K562 (cell line): ENCODE measurements around the gene TFCP2. TPM values are rescaled to one million over a fixed set of nuclear protein-coding genes. Genes with fewer than 3 reads are reported as not detected.

ENCODE experiments used
- ATAC-seq: fragments of 200-7000 bp; cut with Tn5 transposase; 3 replicates; pipeline ENCODE4 v1.9.1; 2020; ENCODE audit warnings: moderate library complexity
- BruUV-seq: library from RNA; stranded (reverse); fragments of 400-500 nt; replicated peaks from 2 replicates; lab custom pipeline; 2021; lab: Mats Ljungman, UMichigan
- CTCF ChIA-PET: fragments of 300-600 bp; formaldehyde crosslinking; extraction: SDS; loops from one replicate; lab custom pipeline; 2021; ENCODE audit warnings: low intra/inter-chr PET ratio; lab: Yijun Ruan, JAX
- POLR2A ChIA-PET: fragments of 300-600, 350-650 bp; sonication (Branson Sonifier 250); formaldehyde crosslinking; extraction: SDS; loops from one replicate; lab custom pipeline; 2021; ENCODE audit warnings: antibody characterized with exemption, inconsistent platforms; lab: Yijun Ruan, JAX
- DNase-seq, 4 experiments: peaks; one replicate each; pipeline versions ENCODE4 v3.0.0 to v3.0.0-alpha.2; 2011 to 2018; ENCODE audit warnings: low spot score in 3 of 4, mixed read lengths in 3 of 4; ENCODE audit errors: extremely low read depth in 1 of 4
- FAIRE-seq: peaks from 2 replicates; lab custom pipeline; 2011; peaks lifted over from hg19 to GRCh38; lab: Jason Lieb, UNC
- H2AFZ ChIP-seq: 2 replicates; pipeline ENCODE4 v1.6.0; 2011; ENCODE audit warnings: low read depth, low read length, control low read depth, inconsistent platforms
- H3K27ac ChIP-seq: fragments of 200-600 bp; 3 replicates; pipeline ENCODE4 v1.8.0; 2011; ENCODE audit warnings: low read depth, mild to moderate bottlenecking, control low read depth, inconsistent platforms, low read length, moderate library complexity, mixed read lengths; ENCODE audit errors: extremely low read depth
- H3K27me3 ChIP-seq, 2 experiments: fragments of 300-600 bp in 1 of 2; 2 replicates in 1 of 2; 3 replicates in 1 of 2; pipeline versions ENCODE4 v1.6.0 to v1.8.0; 2011; ENCODE audit warnings: inconsistent platforms in 2 of 2, low read length in 2 of 2, mild to moderate bottlenecking in 1 of 2, mixed read lengths in 1 of 2, moderate library complexity in 1 of 2; ENCODE audit not compliant: control insufficient read depth in 2 of 2, insufficient read depth in 2 of 2
- H3K36me3 ChIP-seq: fragments of 300-600 bp; 3 replicates; pipeline ENCODE4 v1.8.0; 2011; ENCODE audit warnings: mild to moderate bottlenecking, low read length, inconsistent platforms; ENCODE audit not compliant: control insufficient read depth, insufficient read depth
- H3K4me1 ChIP-seq, 2 experiments: fragments of 200-600 bp in 1 of 2; replicated peaks in 1 of 2; 2 replicates in 1 of 2; 3 replicates in 1 of 2; pipeline versions ENCODE4 v1.5.1 to v1.8.0; 2011; ENCODE audit warnings: inconsistent platforms in 2 of 2, low read length in 2 of 2, mild to moderate bottlenecking in 1 of 2, mixed read lengths in 1 of 2, moderate library complexity in 1 of 2; ENCODE audit not compliant: control insufficient read depth in 2 of 2, insufficient read depth in 2 of 2
- H3K4me2 ChIP-seq: 2 replicates; pipeline ENCODE4 v1.6.1; 2011; ENCODE audit warnings: low read length, control low read depth, inconsistent platforms, mixed read lengths; ENCODE audit not compliant: insufficient read depth
- H3K4me3 ChIP-seq: fragments of 200-600 bp; sonication (generic), shearing (Covaris generic); 2 replicates; pipeline ENCODE4 v1.5.1; 2016; ENCODE audit warnings: control low read depth, inconsistent platforms
- H3K79me2 ChIP-seq: fragments of 200-600 bp; 3 replicates; pipeline ENCODE4 v1.8.0; 2011; ENCODE audit warnings: low read length, inconsistent platforms; ENCODE audit not compliant: control insufficient read depth, insufficient read depth
- H3K9ac ChIP-seq, 2 experiments: 2 replicates each; pipeline versions ENCODE4 v1.6.0 to v1.6.1; 2011; ENCODE audit warnings: low read depth in 2 of 2, low read length in 2 of 2, control low read depth in 1 of 2, inconsistent platforms in 1 of 2, mild to moderate bottlenecking in 1 of 2, mixed read lengths in 1 of 2; ENCODE audit not compliant: insufficient read depth in 1 of 2
- H3K9me1 ChIP-seq: one replicate; pipeline ENCODE4 v1.6.0; 2011; ENCODE audit warnings: inconsistent platforms, mild to moderate bottlenecking, low read length, moderate library complexity; ENCODE audit not compliant: control insufficient read depth, insufficient read depth
- H3K9me3 ChIP-seq: replicated peaks from 2 replicates; pipeline ENCODE4 v1.5.1; 2011; ENCODE audit warnings: low read depth, low read length, inconsistent platforms; ENCODE audit not compliant: control insufficient read depth, insufficient read depth
- H4K20me1 ChIP-seq: replicated peaks from 2 replicates; pipeline ENCODE4 v1.6.1; 2011; ENCODE audit warnings: low read length, inconsistent platforms, mixed read lengths; ENCODE audit not compliant: control insufficient read depth, insufficient read depth
- ARID1B ChIP-seq: fragments of 450-650 bp; IDR thresholded peaks from 2 replicates; pipeline ENCODE4 v1.6.1; 2016; ENCODE audit warnings: antibody characterized with exemption, mild to moderate bottlenecking, inconsistent platforms
- ATF2 ChIP-seq: sonication (generic); formaldehyde crosslinking; IDR thresholded peaks from 2 replicates; pipeline ENCODE4 v1.8.1; 2022; ENCODE audit warnings: missing genetic modification reagents
- BDP1 ChIP-seq: IDR thresholded peaks from 3 replicates; pipeline ENCODE4 v1.6.1; 2011; ENCODE audit not compliant: insufficient read length, insufficient read depth
- CBX1 ChIP-seq: sonication (generic); IDR thresholded peaks from 2 replicates; pipeline ENCODE4 v1.6.1; 2016; ENCODE audit warnings: antibody characterized with exemption, low read depth, mild to moderate bottlenecking
- HNRNPUL1 ChIP-seq: fragments of 200-400 bp; formaldehyde crosslinking; IDR thresholded peaks from 2 replicates; pipeline ENCODE4 v1.6.1; 2017; ENCODE audit warnings: low read length
- KLF16 ChIP-seq: IDR thresholded peaks from 2 replicates; pipeline ENCODE4 v1.6.1; 2016; ENCODE audit warnings: antibody characterized with exemption
- NFIC ChIP-seq: fragments of 450-650 bp; IDR thresholded peaks from 2 replicates; pipeline ENCODE4 v1.6.1; 2017; ENCODE audit warnings: mild to moderate bottlenecking, inconsistent platforms
- OTX1 ChIP-seq: fragments of 450-650 bp; formaldehyde crosslinking; IDR thresholded peaks from 2 replicates; pipeline ENCODE4 v1.4.0; 2022; ENCODE audit warnings: mild to moderate bottlenecking
- POLR2AphosphoS5 ChIP-seq: IDR thresholded peaks from 2 replicates; pipeline ENCODE4 v1.6.1; 2011; ENCODE audit warnings: mild to moderate bottlenecking, low read depth, low read length, moderate library complexity; ENCODE audit not compliant: control insufficient read depth, insufficient read depth
- TFAP4 ChIP-seq: sonication (generic); formaldehyde crosslinking; IDR thresholded peaks from 2 replicates; pipeline ENCODE4 v1.8.0; 2022; ENCODE audit warnings: missing genetic modification reagents, mild to moderate bottlenecking, moderate library complexity, borderline replicate concordance
- ZNF639 ChIP-seq, 2 experiments: fragments of 200-800 bp in 1 of 2; sonication (Bioruptor generic) in 1 of 2; sonication (generic) in 1 of 2; formaldehyde crosslinking in 1 of 2; IDR thresholded peaks in 1 of 2; conservative IDR thresholded peaks in 1 of 2; 2 replicates each; pipeline versions ENCODE4 v1.5.0 to v1.6.1; 2016 to 2020; ENCODE audit warnings: missing compliant biosample characterization in 1 of 2, missing genetic modification characterization in 1 of 2, missing genetic modification reagents in 1 of 2
- WGBS: fragments of 100-300 bp; shearing (Covaris generic); methylation state at CpG from one replicate; pipeline ENCODE4 v1.1.6; 2016; ENCODE audit warnings: low coverage, mixed read lengths; ENCODE audit not compliant: insufficient coverage; ENCODE audit errors: missing lambda C conversion rate; 5-methylcytosine and 5-hydroxymethylcytosine counted together
- in situ Hi-C: fragments of 300-500 bp; cut with MboI; formaldehyde crosslinking; loops from 4 replicates; pipeline ENCODE4 v1.15.0; 2018; ENCODE audit warnings: inconsistent platforms, mixed read lengths
- intact Hi-C: fragments of 100-400 bp; cut with micrococcal nuclease; formaldehyde crosslinking; loops from 2 replicates; pipeline ENCODE4 v1.14.2; 2022
- polyA plus RNA-seq, 8 experiments: library from polyadenylated mRNA; depleted of rRNA in 4 of 8; stranded (reverse) in 5 of 8; unstranded in 3 of 8; fragments of >200 nt; fragmentation: Nextera tagmentation in 2 of 8; fragmentation: Illumina TruSeq in 1 of 8; extraction: Ambion mirVana in 2 of 8; extraction: Trizol in 1 of 8; gene quantifications; 2 replicates each; pipeline versions ENCODE4 v1.2.1 to v1.2.3, GENCODE V29; 2011 to 2014; ENCODE audit warnings: inconsistent platforms in 1 of 8, missing spikeins in 1 of 8
- total RNA-seq, 7 experiments: library from RNA; depleted of rRNA in 6 of 7; stranded (reverse); fragments of >200 nt in 6 of 7; fragmentation: Illumina TruSeq in 2 of 7; extraction: Trizol in 2 of 7; gene quantifications; 2 replicates each; pipeline versions ENCODE4 v1.2.1 to v1.2.3, GENCODE V29; 2011 to 2021; ENCODE audit warnings: low replicate concordance in 1 of 7
- TF ChIP-seq, protein P1 (sequence below): fragments of 450-650 bp; IDR thresholded peaks from 2 replicates; pipeline ENCODE4 v1.7.1; 2018; ENCODE audit warnings: mild to moderate bottlenecking, low read depth; ENCODE audit not compliant: partially characterized antibody

The TFCP2 gene
- total and polyA plus RNA-seq, 9 of the 15 experiments (the other 6 are each of a cell fraction or from before 2014, with no cell fraction given), result 8.0 to 38.9 (median 19.3) TPM

- TF ChIP-seq KLF16, result peak; percentile 80
- no peak for TF ChIP-seq OTX1 (CRISPR knock-in tag)
- no peak for TF ChIP-seq HNRNPUL1
- TF ChIP-seq CBX1, result no peak; the same call in 1 of the 2 replicates
- peak; percentile 82 for TF ChIP-seq POLR2AphosphoS5
- TF ChIP-seq ZNF639 (CRISPR knock-in tag; conservative IDR thresholded peaks at IDR 0.05 in 1 of 2, IDR thresholded peaks at IDR 0.05 in 1 of 2), result peak in 1 of 2 experiments; percentile 57; a peak in 2 of 4 replicates
Measured at GRCh38 chr12:51172515-51173431, at the start of gene TFCP2 (continued).

- Histone ChIP-seq H3K9ac (peak overlapping the region; percentile 37 to 83), H3K9me1 (no peaks in the 10 kb centered on the region), H3K79me2 (peaks cover 22% of the 10 kb centered on the region), H3K4me3 (no peak overlapping the region), H2AFZ (peak overlapping the region; percentile 16), H3K27me3 (no peaks in the 10 kb centered on the region), H4K20me1 (no peaks in the 10 kb centered on the region), H3K27ac (peak overlapping the region; percentile 10; the same call in 1 of the 3 replicates), H3K4me1 (peaks cover 15 to 16% of the 10 kb centered on the region in 2 experiments; a peak in 4 of 5 replicates), H3K9me3 (no peaks in the 10 kb centered on the region), H3K4me2 (peak overlapping the region; percentile 43; the same call in 1 of the 2 replicates), H3K36me3 (no peaks in the 10 kb centered on the region)
- in situ Hi-C loops (no loop called here), intact Hi-C loops (no loop called here)
- ChIA-PET POLR2A (interaction anchor here (0.8 kb wide), 1 partner anchor 113 kb away, joined by 3 read pairs; no protein-coding TSS in a partner anchor), CTCF (no interaction called here)
- FAIRE-seq (no peak), ATAC-seq (no peak), DNase-seq (peak in 1 of 4 experiments; percentile 32)
- BruUV-seq, result no TSS peak
- 27% methylated on average over 7 of the region's 7 CpGs for WGBS
- TF ChIP-seq BDP1 (no peak), TFAP4 (no peak), ATF2 (CRISPR knock-in tag) (no peak), ARID1B (peak; percentile 22; the same call in 1 of the 2 replicates), NFIC (peak; percentile 92)
- TF ChIP-seq, protein P1, sequence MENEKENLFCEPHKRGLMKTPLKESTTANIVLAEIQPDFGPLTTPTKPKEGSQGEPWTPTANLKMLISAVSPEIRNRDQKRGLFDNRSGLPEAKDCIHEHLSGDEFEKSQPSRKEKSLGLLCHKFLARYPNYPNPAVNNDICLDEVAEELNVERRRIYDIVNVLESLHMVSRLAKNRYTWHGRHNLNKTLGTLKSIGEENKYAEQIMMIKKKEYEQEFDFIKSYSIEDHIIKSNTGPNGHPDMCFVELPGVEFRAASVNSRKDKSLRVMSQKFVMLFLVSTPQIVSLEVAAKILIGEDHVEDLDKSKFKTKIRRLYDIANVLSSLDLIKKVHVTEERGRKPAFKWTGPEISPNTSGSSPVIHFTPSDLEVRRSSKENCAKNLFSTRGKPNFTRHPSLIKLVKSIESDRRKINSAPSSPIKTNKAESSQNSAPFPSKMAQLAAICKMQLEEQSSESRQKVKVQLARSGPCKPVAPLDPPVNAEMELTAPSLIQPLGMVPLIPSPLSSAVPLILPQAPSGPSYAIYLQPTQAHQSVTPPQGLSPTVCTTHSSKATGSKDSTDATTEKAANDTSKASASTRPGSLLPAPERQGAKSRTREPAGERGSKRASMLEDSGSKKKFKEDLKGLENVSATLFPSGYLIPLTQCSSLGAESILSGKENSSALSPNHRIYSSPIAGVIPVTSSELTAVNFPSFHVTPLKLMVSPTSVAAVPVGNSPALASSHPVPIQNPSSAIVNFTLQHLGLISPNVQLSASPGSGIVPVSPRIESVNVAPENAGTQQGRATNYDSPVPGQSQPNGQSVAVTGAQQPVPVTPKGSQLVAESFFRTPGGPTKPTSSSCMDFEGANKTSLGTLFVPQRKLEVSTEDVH, result no peak
Measured at GRCh38 chr12:51222461-51222860, 49.5 kb upstream of the TFCP2 start.
